Osteoblast (primary cell): ENCODE data around the gene DACH2. TPM values are rescaled to one million over a fixed set of nuclear protein-coding genes. Genes with fewer than 3 reads are reported as not detected.

Experiments
- DNase-seq: peaks from one replicate; pipeline ENCODE4 v3.0.0; 2011; ENCODE audit warnings: low spot score, mixed read lengths; ENCODE audit not compliant: insufficient read length; ENCODE audit errors: missing footprints
- H2AFZ ChIP-seq: 2 replicates; pipeline ENCODE4 v1.6.0; 2011; ENCODE audit warnings: mild to moderate bottlenecking, low read length
- H3K27ac ChIP-seq: 2 replicates; pipeline ENCODE4 v1.5.1; 2011; ENCODE audit warnings: mild to moderate bottlenecking, low read depth, low read length, moderate library complexity
- H3K27me3 ChIP-seq: 2 replicates; pipeline ENCODE4 v1.6.0; 2012; ENCODE audit warnings: mild to moderate bottlenecking, control low read depth, inconsistent platforms, low read length, moderate library complexity; ENCODE audit not compliant: insufficient read depth
- H3K36me3 ChIP-seq: 2 replicates; pipeline ENCODE4 v1.5.1; 2011; ENCODE audit warnings: mild to moderate bottlenecking, low read length, control low read depth, moderate library complexity; ENCODE audit not compliant: insufficient read depth
- H3K4me1 ChIP-seq: 2 replicates; pipeline ENCODE4 v1.5.1; 2011; ENCODE audit warnings: mild to moderate bottlenecking, low read length, control low read depth, moderate library complexity; ENCODE audit not compliant: insufficient read depth
- H3K4me2 ChIP-seq: 2 replicates; pipeline ENCODE4 v1.6.0; 2011; ENCODE audit warnings: mild to moderate bottlenecking, low read length; ENCODE audit not compliant: insufficient read depth
- H3K4me3 ChIP-seq: fragments of 200-600 bp; sonication (generic); 3 replicates; pipeline ENCODE4 v1.5.1; 2012; ENCODE audit warnings: mild to moderate bottlenecking, low read length, inconsistent platforms; ENCODE audit not compliant: insufficient read depth
- H3K79me2 ChIP-seq: 2 replicates; pipeline ENCODE4 v1.6.0; 2012; ENCODE audit warnings: mild to moderate bottlenecking, low read length, control low read depth, inconsistent platforms; ENCODE audit not compliant: insufficient read depth
- H3K9me3 ChIP-seq: 2 replicates; pipeline ENCODE4 v1.5.1; 2011; ENCODE audit warnings: low read depth, low read length, control low read depth
- H4K20me1 ChIP-seq: 2 replicates; pipeline ENCODE4 v1.6.0; 2012; ENCODE audit warnings: mild to moderate bottlenecking, low read length, control low read depth; ENCODE audit not compliant: insufficient read depth
- CTCF ChIP-seq: IDR thresholded peaks from 2 replicates; pipeline ENCODE4 v1.5.1; 2011; ENCODE audit warnings: mild to moderate bottlenecking, low read depth, low read length, moderate library complexity; ENCODE audit errors: extremely low read depth
- total RNA-seq: library from RNA; depleted of rRNA; stranded (reverse); fragments of >200 nt; gene quantifications from 2 replicates; pipeline ENCODE4 v1.2.3, GENCODE V29; 2012

Gene DACH2
- total RNA-seq, 1 donor = not detected

- no peak overlapping the region for H2AFZ ChIP-seq
- no peak overlapping the region for H3K4me2 ChIP-seq
- H3K36me3 ChIP-seq = no peaks in the 10 kb centered on the region
- H3K27ac ChIP-seq = no peak overlapping the region
- no peak for DNase-seq
- H4K20me1 ChIP-seq = no peaks in the 10 kb centered on the region
- no peaks in the 10 kb centered on the region for H3K4me1 ChIP-seq
- peak; percentile 30 for TF ChIP-seq CTCF
- no peaks in the 10 kb centered on the region for H3K79me2 ChIP-seq
- no peaks in the 10 kb centered on the region for H3K9me3 ChIP-seq
- no peaks in the 10 kb centered on the region for H3K27me3 ChIP-seq
- no peak overlapping the region for H3K4me3 ChIP-seq
Measured at GRCh38 chrX:86806786-86807185, 658.5 kb downstream of the DACH2 start.

DNA sequence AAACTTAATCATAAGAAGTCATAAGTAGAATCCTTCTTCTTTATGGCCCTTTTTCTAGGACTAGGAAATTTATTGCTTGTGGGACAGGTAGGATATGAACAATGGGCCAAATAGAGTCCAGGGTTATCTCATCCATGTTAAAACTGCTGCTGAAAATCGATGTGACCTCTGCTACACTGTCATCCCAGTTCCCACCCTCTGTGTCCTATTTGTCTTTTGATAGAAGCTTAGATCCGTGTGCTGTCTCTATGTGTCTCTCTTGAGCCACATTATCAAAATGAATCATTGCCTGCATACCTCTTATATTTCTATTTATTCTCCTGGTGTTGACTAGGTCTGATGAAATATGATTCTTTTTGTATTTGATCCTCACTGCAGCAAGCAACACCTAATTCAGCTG lies 661.4 kb downstream of the DACH2 start:
- no peak overlapping the region for H3K4me3 ChIP-seq
- no peaks in the 10 kb centered on the region for H4K20me1 ChIP-seq
- no peak for TF ChIP-seq CTCF
- no peak overlapping the region for H2AFZ ChIP-seq
- no peaks in the 10 kb centered on the region for H3K79me2 ChIP-seq
- H3K4me2 ChIP-seq = no peak overlapping the region
- no peaks in the 10 kb centered on the region for H3K4me1 ChIP-seq
- H3K9me3 ChIP-seq = no peaks in the 10 kb centered on the region
- no peak for DNase-seq
- no peaks in the 10 kb centered on the region for H3K36me3 ChIP-seq
- no peaks in the 10 kb centered on the region for H3K27me3 ChIP-seq
- H3K27ac ChIP-seq = no peak overlapping the region

- no peak for TF ChIP-seq CTCF
- H3K27me3 ChIP-seq = no peaks in the 10 kb centered on the region
- no peak overlapping the region for H3K27ac ChIP-seq
- H3K79me2 ChIP-seq = no peaks in the 10 kb centered on the region
- H2AFZ ChIP-seq = no peak overlapping the region
- H3K9me3 ChIP-seq = no peaks in the 10 kb centered on the region
- H4K20me1 ChIP-seq = no peaks in the 10 kb centered on the region
- DNase-seq = no peak
- no peaks in the 10 kb centered on the region for H3K36me3 ChIP-seq
- no peaks in the 10 kb centered on the region for H3K4me1 ChIP-seq
- no peak overlapping the region for H3K4me2 ChIP-seq
- H3K4me3 ChIP-seq = no peak overlapping the region
Measured at GRCh38 chrX:86829786-86830185, 681.5 kb downstream of the DACH2 start.

DNA sequence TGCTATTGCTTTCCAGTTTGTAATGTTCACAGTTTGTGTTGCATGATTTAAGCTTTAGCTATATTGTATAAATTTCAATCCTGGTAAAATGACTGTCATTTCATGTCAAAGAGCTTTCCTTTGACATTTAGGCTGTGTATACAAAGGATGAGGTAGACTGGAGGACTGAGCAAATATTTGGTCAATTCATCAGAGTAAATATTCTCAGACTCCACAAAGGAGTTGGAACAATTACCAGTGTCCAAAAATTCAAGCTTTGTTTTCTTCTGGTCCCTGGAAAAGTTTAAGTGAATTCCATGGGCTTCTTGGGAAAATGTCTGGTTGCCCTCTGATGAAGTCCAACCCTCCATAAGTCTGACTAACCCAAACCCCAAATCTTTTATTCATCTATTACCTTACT lies 682.4 kb downstream of the DACH2 start:
- H3K27ac ChIP-seq = no peak overlapping the region
- no peaks in the 10 kb centered on the region for H3K9me3 ChIP-seq
- no peak for DNase-seq
- no peaks in the 10 kb centered on the region for H3K79me2 ChIP-seq
- no peaks in the 10 kb centered on the region for H4K20me1 ChIP-seq
- TF ChIP-seq CTCF = no peak
- H3K4me3 ChIP-seq = no peak overlapping the region
- H3K4me2 ChIP-seq = no peak overlapping the region
- no peaks in the 10 kb centered on the region for H3K27me3 ChIP-seq
- H3K36me3 ChIP-seq = no peaks in the 10 kb centered on the region
- no peak overlapping the region for H2AFZ ChIP-seq
- H3K4me1 ChIP-seq = no peaks in the 10 kb centered on the region
